Measurements from ENCODE around the gene LGMN. TPM values are rescaled to one million over a fixed set of nuclear protein-coding genes. Genes with fewer than 3 reads are reported as not detected.
A peak's percentile ranks its signal among the peaks of the same experiment; 100 is the strongest.

LGMN gene
- total RNA-seq, 2 experiments from 2014 or later: 22.1 to 27.7 TPM

DNA sequence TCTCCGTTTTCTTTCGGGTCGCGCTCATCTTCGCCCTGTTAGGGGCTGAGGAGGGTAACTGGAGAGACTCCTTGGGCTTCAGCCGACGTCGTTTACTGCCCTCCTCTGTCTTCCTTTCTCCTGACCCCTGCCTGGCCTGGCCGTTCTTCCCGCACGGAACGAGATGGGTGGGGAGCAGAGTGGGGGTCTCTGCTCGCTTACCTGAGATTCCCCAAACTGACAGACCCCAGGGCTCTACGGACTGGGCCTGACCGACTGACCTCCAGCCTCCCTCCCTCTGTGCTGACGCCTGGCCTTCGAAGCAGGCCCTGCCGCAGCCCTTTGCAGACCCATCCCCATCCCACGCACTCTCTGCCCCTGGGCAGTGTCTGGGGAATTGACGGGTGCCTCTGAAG, 46.1 kb upstream of the LGMN start:
- peaks cover 20% of the 10 kb centered on the region for H3K36me3 ChIP-seq (ENCODE audit: insufficient read depth, low read length)
- CTCF ChIA-PET (ENCODE audit: unreplicated experiment): no interaction called here
- TF ChIP-seq EZH2phosphoT487 (IDR thresholded peaks at IDR 0.05; ENCODE audit: borderline replicate concordance, low read depth, low read length): no peak
- TF ChIP-seq, protein P1, sequence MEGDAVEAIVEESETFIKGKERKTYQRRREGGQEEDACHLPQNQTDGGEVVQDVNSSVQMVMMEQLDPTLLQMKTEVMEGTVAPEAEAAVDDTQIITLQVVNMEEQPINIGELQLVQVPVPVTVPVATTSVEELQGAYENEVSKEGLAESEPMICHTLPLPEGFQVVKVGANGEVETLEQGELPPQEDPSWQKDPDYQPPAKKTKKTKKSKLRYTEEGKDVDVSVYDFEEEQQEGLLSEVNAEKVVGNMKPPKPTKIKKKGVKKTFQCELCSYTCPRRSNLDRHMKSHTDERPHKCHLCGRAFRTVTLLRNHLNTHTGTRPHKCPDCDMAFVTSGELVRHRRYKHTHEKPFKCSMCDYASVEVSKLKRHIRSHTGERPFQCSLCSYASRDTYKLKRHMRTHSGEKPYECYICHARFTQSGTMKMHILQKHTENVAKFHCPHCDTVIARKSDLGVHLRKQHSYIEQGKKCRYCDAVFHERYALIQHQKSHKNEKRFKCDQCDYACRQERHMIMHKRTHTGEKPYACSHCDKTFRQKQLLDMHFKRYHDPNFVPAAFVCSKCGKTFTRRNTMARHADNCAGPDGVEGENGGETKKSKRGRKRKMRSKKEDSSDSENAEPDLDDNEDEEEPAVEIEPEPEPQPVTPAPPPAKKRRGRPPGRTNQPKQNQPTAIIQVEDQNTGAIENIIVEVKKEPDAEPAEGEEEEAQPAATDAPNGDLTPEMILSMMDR (conservative IDR thresholded peaks at IDR 0.05; ENCODE audit: low read length): no peak
- DNase-seq (ENCODE audit: low spot score): no peak
- peak overlapping the region; percentile 95 for H3K4me2 ChIP-seq (ENCODE audit: low read length)
- peak overlapping the region; percentile 96 for H3K4me3 ChIP-seq (ENCODE audit: low read depth, low read length, poor library complexity, severe bottlenecking)
- peak overlapping the region; percentile 43 for H3K27ac ChIP-seq (ENCODE audit: low read depth, low read length, poor library complexity, severe bottlenecking)
- peaks cover 19% of the 10 kb centered on the region for H3K4me1 ChIP-seq (ENCODE audit: insufficient read depth, low read length, poor library complexity, severe bottlenecking)
- POLR2A ChIA-PET: no interaction called here
- BruUV-seq (replicated peaks): no TSS peak
- no peaks in the 10 kb centered on the region for H4K20me1 ChIP-seq (ENCODE audit: insufficient read depth, low read length)
- peaks cover 26% of the 10 kb centered on the region for H3K9me3 ChIP-seq (ENCODE audit: low read length)
- H3K9me2 ChIP-seq (ENCODE audit: insufficient read depth, low read length): no peaks in the 10 kb centered on the region
- H3K79me2 ChIP-seq (ENCODE audit: insufficient read depth, low read depth, low read length): peaks cover 22% of the 10 kb centered on the region
- intact Hi-C loops (cut with micrococcal nuclease; ENCODE audit: unreplicated experiment): loop anchor here (5.0 kb wide), 1 partner anchor 47 kb away; the partner anchor contains the start of gene LGMN
- peak overlapping the region; percentile 50; the same call in 1 of the 2 replicates for H2AFZ ChIP-seq (ENCODE audit: low read length)

DNA sequence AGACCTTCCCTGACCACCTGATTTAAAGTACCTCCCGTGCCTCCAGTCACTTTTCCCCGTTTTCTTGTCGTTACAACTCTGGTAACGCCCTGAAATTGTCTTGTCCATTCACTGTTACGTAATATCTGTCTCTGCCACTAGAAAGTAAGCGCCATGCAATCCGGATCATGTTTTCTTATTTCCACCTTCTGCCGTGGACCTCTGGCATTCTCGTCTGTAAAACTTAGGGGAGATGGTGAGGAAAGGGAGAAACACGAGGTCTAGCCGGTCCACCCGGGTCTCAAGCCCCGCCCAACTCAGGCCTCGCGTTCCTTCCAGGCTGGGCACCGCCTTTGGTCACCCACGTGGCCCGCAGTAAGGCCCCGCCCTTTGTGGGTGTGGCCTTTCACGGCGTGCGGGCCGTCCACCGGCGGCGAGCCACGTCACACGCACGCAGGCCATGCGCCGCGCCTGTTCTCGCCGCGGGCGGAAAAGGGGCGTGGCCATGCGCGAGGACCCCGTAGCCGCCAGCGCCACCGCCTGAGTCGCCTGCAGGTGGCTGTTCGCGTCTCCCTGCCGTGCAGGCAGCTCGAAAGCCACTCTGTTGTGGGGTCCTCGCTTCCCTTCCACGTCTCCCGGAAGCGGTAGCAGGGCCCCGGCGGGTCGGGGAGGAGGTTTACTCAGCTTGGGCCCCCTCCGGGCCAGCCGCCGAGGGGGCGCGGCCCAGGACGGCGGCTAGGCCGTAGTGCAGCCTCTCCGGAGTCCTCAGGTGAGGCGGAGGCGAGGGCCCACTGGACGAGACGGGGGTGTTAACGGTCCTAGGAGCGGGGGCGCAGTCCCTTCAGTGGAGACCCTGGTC, 45.5 kb upstream of the LGMN start, which contains the start of gene GOLGA5:
TSS of gene GOLGA5 (plus strand) at position 597 of the 838 bp plus-strand sequence. CDS start 3,133 bp downstream, outside the sequence.
- TF ChIP-seq, protein P1 (conservative IDR thresholded peaks at IDR 0.05; ENCODE audit: low read length): no peak
- TF ChIP-seq EZH2phosphoT487 (IDR thresholded peaks at IDR 0.05; ENCODE audit: borderline replicate concordance, low read depth, low read length): no peak
- peak; percentile 98 for DNase-seq (ENCODE audit: low spot score)
- Histone ChIP-seq H3K27ac (ENCODE audit: low read depth, low read length, poor library complexity, severe bottlenecking) (peak within 1 kb of the TSS; percentile 43), H3K36me3 (ENCODE audit: insufficient read depth, low read length) (peaks cover 19% of the 10 kb centered on the region), H3K4me3 (ENCODE audit: low read depth, low read length, poor library complexity, severe bottlenecking) (peak within 1 kb of the TSS; percentile 96), H3K9me2 (ENCODE audit: insufficient read depth, low read length) (no peaks in the 10 kb centered on the region), H3K4me1 (ENCODE audit: insufficient read depth, low read length, poor library complexity, severe bottlenecking) (peaks cover 19% of the 10 kb centered on the region), H3K79me2 (ENCODE audit: insufficient read depth, low read depth, low read length) (peaks cover 22% of the 10 kb centered on the region), H4K20me1 (ENCODE audit: insufficient read depth, low read length) (no peaks in the 10 kb centered on the region), H2AFZ (ENCODE audit: low read length) (peak within 1 kb of the TSS; percentile 99), H3K9me3 (ENCODE audit: low read length) (peaks cover 32% of the 10 kb centered on the region), H3K4me2 (ENCODE audit: low read length) (peak within 1 kb of the TSS; percentile 95)
- POLR2A ChIA-PET: interaction anchor here (0.9 to 1.2 kb wide), 3 partner anchors 27 to 73 kb away, joined by 3 to 4 read pairs (median 3); no protein-coding TSS in a partner anchor
- CTCF ChIA-PET (ENCODE audit: unreplicated experiment): no interaction called here
- intact Hi-C loops (cut with micrococcal nuclease; ENCODE audit: unreplicated experiment): loop anchor here (5.0 kb wide), 1 partner anchor 47 kb away; the partner anchor contains the start of gene LGMN
- BruUV-seq (replicated peaks): no TSS peak
